ENCODE data around the gene MRPL1. TPM values are rescaled to one million over a fixed set of nuclear protein-coding genes. Genes with fewer than 3 reads are reported as not detected.

MRPL1 gene
- total RNA-seq, 4 donors from 2014 or later, result 17.1 to 25.6 (median 20.4) TPM

- Histone ChIP-seq H3K27ac (no peak overlapping the region), H3K27me3 (no peaks in the 10 kb centered on the region), H3K9me3 (no peaks in the 10 kb centered on the region), H3K4me3 (no peak overlapping the region), H3K36me3 (no peaks in the 10 kb centered on the region), H3K4me1 (no peaks in the 10 kb centered on the region)
- ATAC-seq, result no peak
- TF ChIP-seq POLR2A (IDR thresholded peaks at IDR 0.05) (no peak), EP300 (IDR thresholded peaks at IDR 0.05) (no peak), POLR2AphosphoS5 (IDR thresholded peaks at IDR 0.05) (no peak)
- TF ChIP-seq, protein P1, sequence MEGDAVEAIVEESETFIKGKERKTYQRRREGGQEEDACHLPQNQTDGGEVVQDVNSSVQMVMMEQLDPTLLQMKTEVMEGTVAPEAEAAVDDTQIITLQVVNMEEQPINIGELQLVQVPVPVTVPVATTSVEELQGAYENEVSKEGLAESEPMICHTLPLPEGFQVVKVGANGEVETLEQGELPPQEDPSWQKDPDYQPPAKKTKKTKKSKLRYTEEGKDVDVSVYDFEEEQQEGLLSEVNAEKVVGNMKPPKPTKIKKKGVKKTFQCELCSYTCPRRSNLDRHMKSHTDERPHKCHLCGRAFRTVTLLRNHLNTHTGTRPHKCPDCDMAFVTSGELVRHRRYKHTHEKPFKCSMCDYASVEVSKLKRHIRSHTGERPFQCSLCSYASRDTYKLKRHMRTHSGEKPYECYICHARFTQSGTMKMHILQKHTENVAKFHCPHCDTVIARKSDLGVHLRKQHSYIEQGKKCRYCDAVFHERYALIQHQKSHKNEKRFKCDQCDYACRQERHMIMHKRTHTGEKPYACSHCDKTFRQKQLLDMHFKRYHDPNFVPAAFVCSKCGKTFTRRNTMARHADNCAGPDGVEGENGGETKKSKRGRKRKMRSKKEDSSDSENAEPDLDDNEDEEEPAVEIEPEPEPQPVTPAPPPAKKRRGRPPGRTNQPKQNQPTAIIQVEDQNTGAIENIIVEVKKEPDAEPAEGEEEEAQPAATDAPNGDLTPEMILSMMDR (IDR thresholded peaks at IDR 0.05), result no peak
- WGBS, 2 donors (ENCODE audit: low coverage in 1 of 2), result 57 to 73% methylated on average over 2 of the region's 2 CpGs
Measured at GRCh38 chr4:77833126-77833724, 29.4 kb upstream of the MRPL1 start.

GRCh38 chr4:77834403-77834802 is 28.2 kb upstream of the MRPL1 start:
- Histone ChIP-seq H3K4me3 (no peak overlapping the region), H3K27ac (no peak overlapping the region), H3K27me3 (no peaks in the 10 kb centered on the region), H3K9me3 (no peaks in the 10 kb centered on the region), H3K36me3 (no peaks in the 10 kb centered on the region), H3K4me1 (no peaks in the 10 kb centered on the region)
- no peak for ATAC-seq
- WGBS, 2 donors (ENCODE audit: low coverage in 1 of 2), result 66 to 71% methylated on average over 4 of the region's 4 CpGs
- TF ChIP-seq EP300 (IDR thresholded peaks at IDR 0.05), result no peak
- TF ChIP-seq POLR2AphosphoS5 (IDR thresholded peaks at IDR 0.05), result no peak
- TF ChIP-seq, protein P1 (IDR thresholded peaks at IDR 0.05), result no peak
- TF ChIP-seq POLR2A (IDR thresholded peaks at IDR 0.05), result no peak

DNA sequence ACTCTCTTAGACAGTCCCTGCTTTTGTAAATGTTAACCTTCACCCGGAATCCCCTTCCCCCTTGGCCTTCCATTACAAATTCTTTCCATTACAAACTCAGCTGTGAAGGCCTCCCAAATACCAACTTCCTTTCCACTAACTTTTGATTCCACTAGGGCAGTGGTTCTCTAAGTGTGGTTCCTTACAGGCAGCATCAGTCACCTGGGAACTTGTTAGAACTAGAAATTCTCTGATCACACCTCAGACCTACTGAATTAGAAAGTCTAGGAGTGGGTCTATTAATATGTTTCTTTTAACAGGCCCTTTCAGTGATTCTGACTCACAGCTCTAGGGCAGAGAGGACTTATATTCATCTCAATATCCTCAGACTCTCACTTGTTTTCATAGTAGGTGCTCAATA is 19.0 kb upstream of the MRPL1 start:
- H3K27me3 ChIP-seq, result no peaks in the 10 kb centered on the region
- no peak overlapping the region for H3K27ac ChIP-seq
- no peak for ATAC-seq
- H3K9me3 ChIP-seq, result no peaks in the 10 kb centered on the region
- no peak overlapping the region for H3K4me3 ChIP-seq
- 50 to 100% methylated on average over 1 of the region's 1 CpG for WGBS, 2 donors (ENCODE audit: low coverage in 1 of 2)
- TF ChIP-seq EP300 (IDR thresholded peaks at IDR 0.05) (no peak), POLR2AphosphoS5 (IDR thresholded peaks at IDR 0.05) (no peak), POLR2A (IDR thresholded peaks at IDR 0.05) (no peak)
- TF ChIP-seq, protein P1 (IDR thresholded peaks at IDR 0.05), result no peak
- H3K4me1 ChIP-seq, result no peaks in the 10 kb centered on the region
- no peaks in the 10 kb centered on the region for H3K36me3 ChIP-seq

DNA sequence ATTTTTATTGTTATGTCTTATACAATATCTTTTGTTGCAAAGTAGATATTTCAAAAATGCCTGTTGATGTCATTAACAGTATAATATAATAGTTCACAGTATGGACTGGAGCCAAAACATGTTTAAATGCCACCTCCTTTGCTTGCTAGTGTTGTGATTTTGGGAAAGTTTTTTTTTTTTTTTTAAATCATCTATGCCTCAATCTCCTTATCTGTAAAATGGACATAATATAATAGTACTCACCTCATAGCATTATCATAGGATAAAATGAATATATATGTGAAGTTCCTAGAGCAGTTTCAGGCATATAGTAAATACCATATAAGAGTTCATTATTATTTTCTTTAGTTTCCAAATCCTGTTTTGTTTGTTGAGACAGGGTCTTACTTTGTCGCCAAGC is 18.3 kb upstream of the MRPL1 start:
- TF ChIP-seq, protein P1 (IDR thresholded peaks at IDR 0.05), result no peak
- TF ChIP-seq POLR2AphosphoS5 (IDR thresholded peaks at IDR 0.05) (no peak), EP300 (IDR thresholded peaks at IDR 0.05) (no peak), POLR2A (IDR thresholded peaks at IDR 0.05) (no peak)
- WGBS, 2 donors (ENCODE audit: low coverage in 1 of 2), result 100% methylated on average over 1 of the region's 1 CpG; no CpG with 5 or more reads in 1 of the 2 donors
- no peaks in the 10 kb centered on the region for H3K4me1 ChIP-seq
- H3K9me3 ChIP-seq, result no peaks in the 10 kb centered on the region
- no peak overlapping the region for H3K27ac ChIP-seq
- H3K4me3 ChIP-seq, result no peak overlapping the region
- ATAC-seq, result no peak
- H3K27me3 ChIP-seq, result peaks cover under 1% of the 10 kb centered on the region
- no peaks in the 10 kb centered on the region for H3K36me3 ChIP-seq

- TF ChIP-seq POLR2A (IDR thresholded peaks at IDR 0.05), result no peak
- TF ChIP-seq, protein P1 (IDR thresholded peaks at IDR 0.05), result no peak
- no peak for TF ChIP-seq POLR2AphosphoS5 (IDR thresholded peaks at IDR 0.05)
- TF ChIP-seq EP300 (IDR thresholded peaks at IDR 0.05), result no peak
- no peak for ATAC-seq
Measured at GRCh38 chr4:77845400-77845799, 17.2 kb upstream of the MRPL1 start.

More at GRCh38 chr4:77845400-77845799, 17.2 kb upstream of the MRPL1 start:
- 62 to 100% methylated on average over 1 of the region's 1 CpG for WGBS, 2 donors (ENCODE audit: low coverage in 1 of 2)
- Histone ChIP-seq H3K36me3 (no peaks in the 10 kb centered on the region), H3K9me3 (no peaks in the 10 kb centered on the region), H3K4me3 (no peak overlapping the region), H3K4me1 (no peaks in the 10 kb centered on the region), H3K27ac (no peak overlapping the region), H3K27me3 (peaks cover 11% of the 10 kb centered on the region)

All from gastroesophageal sphincter (tissue), 4 donors.